HG02798 (cell line): ENCODE results near the gene ANKRD6.

ENCODE experiments used
- ATAC-seq: cut with Tn5 transposase; IDR thresholded peaks from one replicate; pipeline ENCODE4 v1.9.1; 2021; ENCODE audit warnings: mild to moderate bottlenecking; ENCODE audit not compliant: unreplicated experiment, poor library complexity

ANKRD6 gene

GRCh38 chr6:89554106-89554505, 121.2 kb downstream of the ANKRD6 start:
- ATAC-seq = no peak

GRCh38 chr6:89555031-89555430, 122.1 kb downstream of the ANKRD6 start:
- ATAC-seq = no peak

- ATAC-seq = no peak
Observed at GRCh38 chr6:89555806-89556205, 122.9 kb downstream of the ANKRD6 start.

GRCh38 chr6:89559487-89559886, 126.5 kb downstream of the ANKRD6 start:
- ATAC-seq = no peak

- no peak for ATAC-seq
Observed at GRCh38 chr6:89562093-89562973, 129.4 kb downstream of the ANKRD6 start.

- ATAC-seq = no peak
Observed at GRCh38 chr6:89563866-89564265, 130.9 kb downstream of the ANKRD6 start.

GRCh38 chr6:89564752-89565427, 131.9 kb downstream of the ANKRD6 start:
- no peak for ATAC-seq

- ATAC-seq = no peak
Observed at GRCh38 chr6:89566008-89566800, 133.3 kb downstream of the ANKRD6 start.

GRCh38 chr6:89566930-89567629, 134.1 kb downstream of the ANKRD6 start:
- no peak for ATAC-seq

- no peak for ATAC-seq
Observed at GRCh38 chr6:89567630-89568390, 134.9 kb downstream of the ANKRD6 start.

- ATAC-seq = no peak
Observed at GRCh38 chr6:89574910-89575561, 142.1 kb downstream of the ANKRD6 start.

- ATAC-seq = no peak
Observed at GRCh38 chr6:89575562-89575960, 142.6 kb downstream of the ANKRD6 start.

GRCh38 chr6:89580997-89581666, 148.2 kb downstream of the ANKRD6 start:
- no peak for ATAC-seq

- ATAC-seq = no peak
Observed at GRCh38 chr6:89581689-89582088, 148.7 kb downstream of the ANKRD6 start.

- ATAC-seq = no peak
Observed at GRCh38 chr6:89582669-89583325, 149.8 kb downstream of the ANKRD6 start.

GRCh38 chr6:89583559-89583958, 150.6 kb downstream of the ANKRD6 start:
- no peak for ATAC-seq

GRCh38 chr6:89584539-89584938, 151.6 kb downstream of the ANKRD6 start:
- no peak for ATAC-seq

GRCh38 chr6:89585154-89585553, 152.2 kb downstream of the ANKRD6 start:
- no peak for ATAC-seq
